Measurements from ENCODE around the gene LARP4. TPM values are rescaled to one million over a fixed set of nuclear protein-coding genes. Genes with fewer than 3 reads are reported as not detected.
"Not testable (repeated sequence)": the region's sequence is repeated elsewhere in the genome, so short reads cannot be mapped to it uniquely, and the experiment has no call there.

The LARP4 gene
- total RNA-seq, 1 donor from 2014 or later = 38.9 TPM

DNA sequence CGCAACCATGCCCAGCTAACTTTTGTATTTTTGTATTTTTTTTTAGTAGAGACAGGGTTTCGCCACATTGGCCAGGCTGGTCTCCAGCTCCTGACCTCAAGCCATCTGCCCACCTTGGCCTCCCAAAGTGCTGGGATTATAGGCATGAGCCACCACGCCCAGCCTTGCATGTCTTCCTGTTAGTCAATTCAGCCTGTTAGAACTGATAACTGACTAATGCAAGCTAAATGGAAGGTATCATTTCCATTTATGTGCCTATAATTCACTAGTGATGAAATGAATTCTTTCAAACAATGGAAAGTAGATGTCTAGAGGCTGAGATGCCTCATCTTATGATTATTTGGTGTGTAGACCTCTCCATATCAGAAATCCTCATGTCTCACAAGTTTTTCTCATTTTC, 66.8 kb downstream of the LARP4 start:
- Mint-ChIP-seq H3K27ac (ENCODE audit: unreplicated experiment) (no peak overlapping the region), H3K36me3 (ENCODE audit: low read depth) (peaks cover 35% of the 10 kb centered on the region), H3K4me1 (ENCODE audit: low read depth) (no peaks in the 10 kb centered on the region), H3K27me3 (ENCODE audit: low read depth) (no peaks in the 10 kb centered on the region), H3K9me3 (ENCODE audit: low read depth) (peaks cover 5% of the 10 kb centered on the region), H3K4me3 (ENCODE audit: unreplicated experiment) (no peak overlapping the region)
- no peak for DNase-seq (ENCODE audit: low spot score)
- TF ChIP-seq CTCF (IDR thresholded peaks at IDR 0.05) = no peak

DNA sequence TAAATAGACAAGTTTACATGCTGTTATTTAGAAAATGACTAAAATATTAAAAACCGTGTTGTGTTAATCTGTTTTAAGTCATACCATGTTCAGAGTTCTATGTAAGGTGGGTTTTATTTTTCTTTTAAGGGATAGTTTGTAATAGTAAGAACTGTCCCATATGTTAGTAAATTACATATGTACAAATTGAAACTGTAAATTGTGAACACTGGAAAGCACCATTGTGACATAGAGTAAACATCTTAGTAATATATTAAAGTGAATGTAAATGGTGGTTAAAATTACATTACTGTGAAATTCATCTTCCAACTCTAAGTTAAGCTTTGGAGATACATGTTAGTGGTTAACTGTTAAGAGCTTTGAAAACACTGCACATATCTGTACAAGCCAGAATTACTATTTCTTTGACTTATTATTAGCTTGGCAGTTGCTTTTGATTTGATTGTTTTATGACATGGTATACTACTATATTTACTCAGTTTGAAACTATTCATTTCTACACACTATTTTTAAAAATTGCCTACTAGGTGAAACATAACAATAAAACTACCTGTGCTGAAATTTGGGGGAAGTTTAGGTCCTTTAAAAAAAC, 76.7 kb downstream of the LARP4 start:
- Mint-ChIP-seq H3K27me3 (ENCODE audit: low read depth) (no peaks in the 10 kb centered on the region), H3K27ac (ENCODE audit: unreplicated experiment) (no peak overlapping the region), H3K9me3 (ENCODE audit: low read depth) (no peaks in the 10 kb centered on the region), H3K4me3 (ENCODE audit: unreplicated experiment) (no peak overlapping the region), H3K36me3 (ENCODE audit: low read depth) (peaks cover 27% of the 10 kb centered on the region), H3K4me1 (ENCODE audit: low read depth) (peaks cover 4% of the 10 kb centered on the region)
- no peak for TF ChIP-seq CTCF (IDR thresholded peaks at IDR 0.05)
- no peak for DNase-seq (ENCODE audit: low spot score)

- Mint-ChIP-seq H3K27ac (ENCODE audit: unreplicated experiment) (no peak overlapping the region), H3K27me3 (ENCODE audit: low read depth) (no peaks in the 10 kb centered on the region), H3K4me3 (ENCODE audit: unreplicated experiment) (no peak overlapping the region), H3K9me3 (ENCODE audit: low read depth) (no peaks in the 10 kb centered on the region), H3K4me1 (ENCODE audit: low read depth) (peaks cover 4% of the 10 kb centered on the region), H3K36me3 (ENCODE audit: low read depth) (peaks cover 5% of the 10 kb centered on the region)
- no peak for TF ChIP-seq CTCF (IDR thresholded peaks at IDR 0.05)
- no peak for DNase-seq (ENCODE audit: low spot score)
Observed at GRCh38 chr12:50482571-50482970, 81.9 kb downstream of the LARP4 start.

- TF ChIP-seq CTCF (IDR thresholded peaks at IDR 0.05) = no peak
- Mint-ChIP-seq H3K4me3 (ENCODE audit: unreplicated experiment) (no peak overlapping the region), H3K9me3 (ENCODE audit: low read depth) (no peaks in the 10 kb centered on the region), H3K27me3 (ENCODE audit: low read depth) (no peaks in the 10 kb centered on the region), H3K4me1 (ENCODE audit: low read depth) (peaks cover 3% of the 10 kb centered on the region), H3K36me3 (ENCODE audit: low read depth) (peaks cover 3% of the 10 kb centered on the region), H3K27ac (ENCODE audit: unreplicated experiment) (no peak overlapping the region)
- no peak for DNase-seq (ENCODE audit: low spot score)
Observed at GRCh38 chr12:50483488-50483887, 82.8 kb downstream of the LARP4 start.

DNA sequence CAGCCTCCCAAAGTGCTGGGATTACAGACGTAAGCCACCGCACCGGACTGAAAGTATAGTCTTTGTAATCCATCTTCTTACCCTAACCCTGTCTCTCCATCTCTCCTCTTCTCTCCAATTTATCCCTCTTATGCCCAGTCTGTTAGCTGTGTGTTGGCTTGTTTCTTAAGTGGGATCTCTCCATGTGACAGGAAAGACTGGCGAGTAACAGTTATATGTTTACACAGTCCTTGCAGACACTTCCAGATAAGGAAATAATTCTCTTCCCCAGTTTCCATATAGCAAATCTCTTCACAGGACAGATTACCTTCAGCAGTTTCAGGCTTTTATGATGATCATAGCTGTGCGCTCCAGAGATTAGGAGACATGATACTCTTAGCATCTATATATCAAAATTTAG, 88.1 kb downstream of the LARP4 start:
- no peak overlapping the region for H3K27ac Mint-ChIP-seq (ENCODE audit: unreplicated experiment)
- no peak for TF ChIP-seq CTCF (IDR thresholded peaks at IDR 0.05)
- DNase-seq (ENCODE audit: low spot score) = no peak
- no peak overlapping the region for H3K4me3 Mint-ChIP-seq (ENCODE audit: unreplicated experiment)
- H3K36me3 Mint-ChIP-seq (ENCODE audit: low read depth) = no peaks in the 10 kb centered on the region
- no peaks in the 10 kb centered on the region for H3K27me3 Mint-ChIP-seq (ENCODE audit: low read depth)
- peaks cover 25% of the 10 kb centered on the region for H3K9me3 Mint-ChIP-seq (ENCODE audit: low read depth)
- peaks cover 3% of the 10 kb centered on the region for H3K4me1 Mint-ChIP-seq (ENCODE audit: low read depth)

GRCh38 chr12:50498119-50498518, 97.4 kb downstream of the LARP4 start:
- not testable (repeated sequence) for H3K4me3 Mint-ChIP-seq (ENCODE audit: unreplicated experiment); H3K27ac Mint-ChIP-seq (ENCODE audit: unreplicated experiment); DNase-seq (ENCODE audit: low spot score); H3K4me1 Mint-ChIP-seq (ENCODE audit: low read depth); H3K27me3 Mint-ChIP-seq (ENCODE audit: low read depth); H3K36me3 Mint-ChIP-seq (ENCODE audit: low read depth)
- peaks cover 39% of the 10 kb centered on the region for H3K9me3 Mint-ChIP-seq (ENCODE audit: low read depth)

Data from chondrocyte (in vitro differentiated cells).